Measurements from ENCODE around the gene RIMBP3B. TPM values are rescaled to one million over a fixed set of nuclear protein-coding genes. Genes with fewer than 3 reads are reported as not detected.
"Not testable (repeated sequence)": the region's sequence is repeated elsewhere in the genome, so short reads cannot be mapped to it uniquely, and the experiment has no call there.

The RIMBP3B gene
- under 1 TPM in 1 of 2 donors, not detected in 1; 0.12 TPM for total RNA-seq

GRCh38 chr22:21383701-21384467, at the start of gene RIMBP3B:
Gene RIMBP3B, plus strand, starts transcription at chr22:21383751. Its CDS starts 108 bp downstream, at chr22:21383859.
- not testable (repeated sequence) for H3K4me1 Mint-ChIP-seq (ENCODE audit: low read depth); H3K9me3 Mint-ChIP-seq; DNase-seq; H3K27ac Mint-ChIP-seq; H3K4me3 Mint-ChIP-seq; H3K36me3 Mint-ChIP-seq (ENCODE audit: insufficient read depth in 2 of 2); H3K27me3 Mint-ChIP-seq (ENCODE audit: low read depth)
- ATAC-seq (replicated peaks in 1 of 2), result peak; percentile 87 to 89

DNA sequence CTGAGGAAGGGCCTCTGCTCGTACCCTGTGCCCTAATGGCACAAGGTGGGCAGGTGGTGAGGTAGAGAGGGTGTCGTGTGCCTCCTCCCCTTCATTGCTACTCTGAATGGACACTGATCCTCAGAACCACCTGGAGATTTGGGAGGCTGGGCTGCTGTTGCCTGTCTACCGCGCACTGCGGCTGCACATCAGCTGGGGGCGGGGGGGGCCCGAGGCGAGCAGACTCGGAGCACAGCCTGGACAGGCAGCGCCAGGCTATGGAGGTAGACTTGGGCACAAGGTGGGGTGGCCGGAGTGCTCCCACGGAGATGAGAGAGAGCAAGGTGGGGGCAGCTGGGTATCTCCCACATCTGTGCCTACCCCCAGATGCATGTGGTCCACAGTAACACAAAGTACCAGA, 26.0 kb upstream of the RIMBP3B start:
- not testable (repeated sequence) for ATAC-seq (replicated peaks in 1 of 2); H3K9me3 Mint-ChIP-seq; H3K4me1 Mint-ChIP-seq (ENCODE audit: low read depth); H3K27ac Mint-ChIP-seq; DNase-seq; H3K4me3 Mint-ChIP-seq; H3K27me3 Mint-ChIP-seq (ENCODE audit: low read depth); H3K36me3 Mint-ChIP-seq (ENCODE audit: insufficient read depth in 2 of 2)

DNA sequence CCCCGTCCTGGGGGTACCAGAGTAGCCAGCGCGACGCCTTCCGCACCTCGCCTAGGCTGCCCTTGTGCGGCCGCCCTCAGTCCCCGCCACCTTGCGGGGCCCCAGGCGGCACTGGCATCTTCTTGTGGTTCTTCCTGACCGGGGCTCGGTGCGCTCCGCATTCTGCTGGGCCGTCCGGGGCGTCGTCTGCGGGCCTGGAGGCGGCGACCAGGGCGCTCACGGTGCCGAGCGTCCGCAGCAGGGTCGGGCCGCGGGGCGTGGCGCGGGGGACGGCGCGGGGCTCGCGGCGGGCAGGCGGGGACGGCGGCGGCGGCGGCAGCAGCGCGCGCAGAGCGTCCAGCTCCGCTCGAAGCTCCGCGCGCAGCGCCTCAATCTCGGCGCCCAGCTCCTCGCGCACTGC, 23.0 kb upstream of the RIMBP3B start:
- not testable (repeated sequence) for DNase-seq; H3K4me1 Mint-ChIP-seq (ENCODE audit: low read depth); H3K4me3 Mint-ChIP-seq; H3K27ac Mint-ChIP-seq; ATAC-seq (replicated peaks in 1 of 2); H3K27me3 Mint-ChIP-seq (ENCODE audit: low read depth); H3K9me3 Mint-ChIP-seq; H3K36me3 Mint-ChIP-seq (ENCODE audit: insufficient read depth in 2 of 2)

- not testable (repeated sequence) for ATAC-seq (replicated peaks in 1 of 2); H3K4me3 Mint-ChIP-seq; H3K27ac Mint-ChIP-seq; DNase-seq; H3K27me3 Mint-ChIP-seq (ENCODE audit: low read depth); H3K4me1 Mint-ChIP-seq (ENCODE audit: low read depth); H3K36me3 Mint-ChIP-seq (ENCODE audit: insufficient read depth in 2 of 2); H3K9me3 Mint-ChIP-seq
Measured at GRCh38 chr22:21362473-21362872, 21.1 kb upstream of the RIMBP3B start.

DNA sequence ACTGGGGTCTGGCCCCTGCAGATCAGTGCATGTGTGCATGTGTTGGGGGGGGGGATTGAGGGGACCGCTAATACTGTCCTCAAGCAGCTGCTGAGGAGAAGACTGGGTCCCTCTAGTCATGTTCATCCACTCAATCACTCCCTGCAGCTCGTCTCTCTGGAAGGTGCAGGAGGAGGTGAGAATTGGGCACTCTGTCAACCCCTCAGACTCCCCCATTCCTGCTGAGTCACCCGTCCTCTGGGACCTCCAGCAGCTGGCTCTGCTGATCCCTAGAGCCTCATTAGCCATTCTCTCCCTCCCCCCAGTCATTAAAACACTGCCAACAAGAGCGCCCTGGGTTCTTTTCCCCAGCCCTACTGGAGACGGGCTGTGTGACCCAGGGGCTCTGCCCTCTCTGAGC, 20.5 kb upstream of the RIMBP3B start:
- not testable (repeated sequence) for H3K4me3 Mint-ChIP-seq; ATAC-seq (replicated peaks in 1 of 2); H3K9me3 Mint-ChIP-seq; H3K27ac Mint-ChIP-seq; H3K27me3 Mint-ChIP-seq (ENCODE audit: low read depth); DNase-seq; H3K36me3 Mint-ChIP-seq (ENCODE audit: insufficient read depth in 2 of 2); H3K4me1 Mint-ChIP-seq (ENCODE audit: low read depth)

- not testable (repeated sequence) for H3K9me3 Mint-ChIP-seq; H3K27ac Mint-ChIP-seq; ATAC-seq (replicated peaks in 1 of 2)
Measured at GRCh38 chr22:21363803-21364202, 19.7 kb upstream of the RIMBP3B start.

DNA sequence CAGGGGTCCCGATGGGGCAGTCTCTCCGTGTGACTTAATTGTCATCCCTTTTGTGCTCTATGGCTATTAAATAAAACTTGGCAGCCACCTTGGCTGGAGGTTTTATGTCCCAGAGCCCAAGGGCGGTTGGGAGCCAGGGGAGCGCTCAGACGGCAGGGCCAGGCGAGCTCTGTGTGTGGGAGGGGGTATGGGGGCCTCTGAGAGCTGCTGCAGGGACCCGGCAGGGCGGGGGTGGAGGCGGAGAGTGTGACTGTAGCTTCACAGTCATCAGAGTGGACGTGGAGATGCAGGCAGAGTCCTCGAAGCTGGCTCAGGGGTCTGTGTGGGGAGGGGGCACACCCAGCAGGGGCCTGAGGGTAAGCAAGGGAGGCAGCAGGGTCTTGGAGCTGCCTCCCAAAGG, 19.2 kb upstream of the RIMBP3B start:
- not testable (repeated sequence) for ATAC-seq (replicated peaks in 1 of 2); DNase-seq; H3K27ac Mint-ChIP-seq; H3K9me3 Mint-ChIP-seq; H3K36me3 Mint-ChIP-seq (ENCODE audit: insufficient read depth in 2 of 2); H3K4me3 Mint-ChIP-seq; H3K4me1 Mint-ChIP-seq (ENCODE audit: low read depth); H3K27me3 Mint-ChIP-seq (ENCODE audit: low read depth)

More at GRCh38 chr22:21363803-21364202, 19.7 kb upstream of the RIMBP3B start:
- DNase-seq; H3K4me1 Mint-ChIP-seq (ENCODE audit: low read depth); H3K27me3 Mint-ChIP-seq (ENCODE audit: low read depth); H3K36me3 Mint-ChIP-seq (ENCODE audit: insufficient read depth in 2 of 2); H3K4me3 Mint-ChIP-seq: not testable (repeated sequence)

GRCh38 chr22:21365337-21365736, 18.2 kb upstream of the RIMBP3B start:
- H3K27ac Mint-ChIP-seq; H3K4me3 Mint-ChIP-seq; H3K9me3 Mint-ChIP-seq; H3K27me3 Mint-ChIP-seq (ENCODE audit: low read depth); ATAC-seq (replicated peaks in 1 of 2); H3K4me1 Mint-ChIP-seq (ENCODE audit: low read depth); H3K36me3 Mint-ChIP-seq (ENCODE audit: insufficient read depth in 2 of 2); DNase-seq: not testable (repeated sequence)

DNA sequence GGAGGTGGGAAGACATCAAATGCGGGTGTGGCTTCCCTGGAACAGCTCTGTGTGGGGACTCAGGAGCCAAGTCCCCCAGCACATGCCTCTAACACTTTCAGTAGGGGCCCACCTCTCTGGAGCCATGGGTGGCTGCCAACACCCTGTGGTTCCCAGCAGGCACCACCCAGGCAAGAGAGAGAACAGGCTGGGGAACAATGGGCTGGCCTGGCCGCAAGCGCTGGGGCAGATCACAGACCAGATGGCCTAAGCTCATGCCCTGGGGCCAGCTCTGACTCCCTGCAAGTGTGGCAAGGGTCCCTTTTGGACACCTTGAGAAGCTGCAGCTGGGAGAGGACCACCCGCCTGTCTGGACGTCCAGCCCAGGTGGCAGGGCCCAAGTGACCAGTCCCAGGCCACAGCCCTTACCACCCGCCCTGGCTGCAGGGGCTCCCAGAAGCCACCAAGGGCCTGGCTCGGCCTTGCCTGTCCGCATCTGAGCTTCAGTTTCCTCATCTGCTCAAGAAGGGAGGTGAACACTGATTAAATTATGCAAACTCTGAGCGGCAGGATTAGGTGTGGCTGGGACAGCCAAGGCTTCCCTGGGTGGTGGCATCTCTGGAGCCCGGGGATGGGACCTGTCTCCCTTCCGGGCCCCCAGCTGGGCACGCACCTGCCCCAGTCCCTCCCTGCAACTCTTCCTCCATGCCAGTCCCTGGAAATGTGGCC, 14.8 kb upstream of the RIMBP3B start:
- not testable (repeated sequence) for H3K4me3 Mint-ChIP-seq; H3K27ac Mint-ChIP-seq; H3K9me3 Mint-ChIP-seq; H3K4me1 Mint-ChIP-seq (ENCODE audit: low read depth); DNase-seq; ATAC-seq (replicated peaks in 1 of 2); H3K36me3 Mint-ChIP-seq (ENCODE audit: insufficient read depth in 2 of 2); H3K27me3 Mint-ChIP-seq (ENCODE audit: low read depth)

GRCh38 chr22:21375880-21376279, 7.7 kb upstream of the RIMBP3B start:
- not testable (repeated sequence) for H3K27ac Mint-ChIP-seq; H3K36me3 Mint-ChIP-seq (ENCODE audit: insufficient read depth in 2 of 2); ATAC-seq (replicated peaks in 1 of 2); H3K9me3 Mint-ChIP-seq; H3K27me3 Mint-ChIP-seq (ENCODE audit: low read depth); DNase-seq; H3K4me3 Mint-ChIP-seq; H3K4me1 Mint-ChIP-seq (ENCODE audit: low read depth)

DNA sequence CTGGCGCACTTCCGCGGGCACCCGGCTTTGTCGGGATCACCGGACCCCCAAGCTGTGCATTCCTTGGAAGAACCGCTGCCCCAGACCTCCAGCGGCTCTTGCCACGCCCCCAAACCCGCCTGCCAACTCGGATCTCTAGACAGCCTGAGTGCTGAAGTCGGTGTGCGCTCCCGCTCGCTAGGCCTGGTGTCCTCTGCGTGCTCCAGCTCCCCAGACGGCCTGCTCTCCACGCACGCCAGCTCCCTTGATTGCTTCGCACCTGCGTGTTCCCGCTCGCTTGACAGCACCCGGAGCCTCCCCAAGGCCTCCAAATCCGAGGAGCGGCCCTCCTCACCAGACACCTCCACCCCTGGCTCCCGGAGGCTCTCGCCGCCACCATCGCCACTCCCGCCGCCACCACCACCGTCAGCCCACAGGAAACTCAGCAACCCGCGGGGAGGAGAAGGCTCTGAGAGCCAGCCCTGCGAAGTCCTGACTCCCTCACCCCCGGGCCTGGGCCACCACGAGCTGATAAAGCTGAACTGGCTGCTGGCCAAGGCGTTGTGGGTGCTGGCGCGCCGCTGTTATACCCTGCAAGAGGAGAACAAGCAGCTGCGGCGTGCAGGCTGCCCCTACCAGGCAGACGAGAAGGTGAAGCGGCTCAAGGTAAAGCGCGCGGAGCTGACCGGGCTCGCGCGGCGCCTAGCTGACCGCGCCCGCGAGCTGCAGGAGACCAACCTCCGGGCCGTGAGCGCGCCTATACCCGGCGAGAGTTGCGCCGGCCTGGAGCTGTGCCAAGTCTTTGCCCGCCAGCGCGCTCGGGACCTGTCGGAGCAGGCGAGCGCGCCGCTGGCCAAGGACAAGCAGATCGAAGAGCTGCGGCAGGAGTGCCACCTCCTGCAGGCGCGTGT, 1.2 kb downstream of the RIMBP3B start:
- H3K27ac Mint-ChIP-seq; H3K9me3 Mint-ChIP-seq; H3K36me3 Mint-ChIP-seq (ENCODE audit: insufficient read depth in 2 of 2); H3K4me1 Mint-ChIP-seq (ENCODE audit: low read depth); H3K4me3 Mint-ChIP-seq; DNase-seq; H3K27me3 Mint-ChIP-seq (ENCODE audit: low read depth): not testable (repeated sequence)
- ATAC-seq (replicated peaks in 1 of 2), result peak; percentile 69 to 71

GRCh38 chr22:21389480-21389879, 5.9 kb downstream of the RIMBP3B start:
- not testable (repeated sequence) for H3K27me3 Mint-ChIP-seq (ENCODE audit: low read depth); ATAC-seq (replicated peaks in 1 of 2); H3K4me1 Mint-ChIP-seq (ENCODE audit: low read depth); H3K9me3 Mint-ChIP-seq; DNase-seq; H3K4me3 Mint-ChIP-seq; H3K27ac Mint-ChIP-seq; H3K36me3 Mint-ChIP-seq (ENCODE audit: insufficient read depth in 2 of 2)

- not testable (repeated sequence) for H3K36me3 Mint-ChIP-seq (ENCODE audit: insufficient read depth in 2 of 2); H3K4me1 Mint-ChIP-seq (ENCODE audit: low read depth); H3K4me3 Mint-ChIP-seq; DNase-seq; H3K9me3 Mint-ChIP-seq; H3K27me3 Mint-ChIP-seq (ENCODE audit: low read depth); H3K27ac Mint-ChIP-seq; ATAC-seq (replicated peaks in 1 of 2)
Measured at GRCh38 chr22:21390013-21390412, 6.5 kb downstream of the RIMBP3B start.
